Measurements from ENCODE around the gene CDPF1.
"Not testable (repeated sequence)": the region's sequence is repeated elsewhere in the genome, so short reads cannot be mapped to it uniquely, and the experiment has no call there.

The CDPF1 gene

GRCh38 chr22:46281866-46282678, 32.0 kb upstream of the CDPF1 start:
- DNase-seq (ENCODE audit: low read depth): no peak

- no peak for DNase-seq (ENCODE audit: low read depth)
These were observed 31.0 kb upstream of the CDPF1 start for GRCh38 chr22:46280999-46281623.

- DNase-seq (ENCODE audit: low read depth): no peak
These were observed 30.1 kb upstream of the CDPF1 start for GRCh38 chr22:46280063-46280817.

- no peak for DNase-seq (ENCODE audit: low read depth)
These were observed 28.9 kb upstream of the CDPF1 start for GRCh38 chr22:46278656-46279645.

GRCh38 chr22:46276563-46276962, 26.5 kb upstream of the CDPF1 start:
- no peak for DNase-seq (ENCODE audit: low read depth)

- no peak for DNase-seq (ENCODE audit: low read depth)
These were observed 25.5 kb upstream of the CDPF1 start for GRCh38 chr22:46275455-46276122.

GRCh38 chr22:46274381-46274780, 24.3 kb upstream of the CDPF1 start:
- no peak for DNase-seq (ENCODE audit: low read depth)

GRCh38 chr22:46273432-46274148, 23.5 kb upstream of the CDPF1 start:
- DNase-seq (ENCODE audit: low read depth): no peak

- DNase-seq (ENCODE audit: low read depth): no peak
These were observed 22.8 kb upstream of the CDPF1 start for GRCh38 chr22:46272762-46273431.

- DNase-seq (ENCODE audit: low read depth): no peak
These were observed 22.1 kb upstream of the CDPF1 start for GRCh38 chr22:46272196-46272595.

- DNase-seq (ENCODE audit: low read depth): no peak
These were observed 19.5 kb upstream of the CDPF1 start for GRCh38 chr22:46269564-46269963.

- no peak for DNase-seq (ENCODE audit: low read depth)
These were observed 17.6 kb upstream of the CDPF1 start, which contains the start of gene TTC38 for GRCh38 chr22:46267431-46268279. TSS of gene TTC38 (plus strand) at chr22:46268008. CDS start at chr22:46268040, 32 bp downstream.

GRCh38 chr22:46265627-46266026, 15.5 kb upstream of the CDPF1 start:
- DNase-seq (ENCODE audit: low read depth): not testable (repeated sequence)

GRCh38 chr22:46264520-46264919, 14.4 kb upstream of the CDPF1 start:
- not testable (repeated sequence) for DNase-seq (ENCODE audit: low read depth)

- DNase-seq (ENCODE audit: low read depth): no peak
These were observed 13.1 kb upstream of the CDPF1 start, which contains the start of gene PKDREJ for GRCh38 chr22:46263216-46263590. TSS of gene PKDREJ (minus strand) at chr22:46263343. CDS start at chr22:46263322, 21 bp downstream.

GRCh38 chr22:46262449-46263215, 12.5 kb upstream of the CDPF1 start:
- DNase-seq (ENCODE audit: low read depth): no peak

- DNase-seq (ENCODE audit: low read depth): no peak
These were observed 9.9 kb upstream of the CDPF1 start for GRCh38 chr22:46260038-46260437.

- DNase-seq (ENCODE audit: low read depth): no peak
These were observed 9.3 kb upstream of the CDPF1 start for GRCh38 chr22:46259374-46259773.

All from stimulated activated CD8-positive, alpha-beta memory T cell treated with anti-CD3 and anti-CD28 coated beads, Interleukin-15, amount 100 ng/mL, for 24 hours (primary cell).